Retina (tissue), 1 donor: ENCODE measurements around the gene GCNA.

Experiments used
- DNase-seq: peaks from one replicate; pipeline ENCODE4 v3.0.0-alpha.2; 2016

GCNA gene, protein sequence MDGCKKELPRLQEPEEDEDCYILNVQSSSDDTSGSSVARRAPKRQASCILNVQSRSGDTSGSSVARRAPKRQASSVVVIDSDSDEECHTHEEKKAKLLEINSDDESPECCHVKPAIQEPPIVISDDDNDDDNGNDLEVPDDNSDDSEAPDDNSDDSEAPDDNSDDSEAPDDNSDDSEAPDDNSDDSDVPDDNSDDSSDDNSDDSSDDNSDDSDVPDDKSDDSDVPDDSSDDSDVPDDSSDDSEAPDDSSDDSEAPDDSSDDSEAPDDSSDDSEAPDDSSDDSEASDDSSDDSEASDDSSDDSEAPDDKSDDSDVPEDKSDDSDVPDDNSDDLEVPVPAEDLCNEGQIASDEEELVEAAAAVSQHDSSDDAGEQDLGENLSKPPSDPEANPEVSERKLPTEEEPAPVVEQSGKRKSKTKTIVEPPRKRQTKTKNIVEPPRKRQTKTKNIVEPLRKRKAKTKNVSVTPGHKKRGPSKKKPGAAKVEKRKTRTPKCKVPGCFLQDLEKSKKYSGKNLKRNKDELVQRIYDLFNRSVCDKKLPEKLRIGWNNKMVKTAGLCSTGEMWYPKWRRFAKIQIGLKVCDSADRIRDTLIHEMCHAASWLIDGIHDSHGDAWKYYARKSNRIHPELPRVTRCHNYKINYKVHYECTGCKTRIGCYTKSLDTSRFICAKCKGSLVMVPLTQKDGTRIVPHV

DNA sequence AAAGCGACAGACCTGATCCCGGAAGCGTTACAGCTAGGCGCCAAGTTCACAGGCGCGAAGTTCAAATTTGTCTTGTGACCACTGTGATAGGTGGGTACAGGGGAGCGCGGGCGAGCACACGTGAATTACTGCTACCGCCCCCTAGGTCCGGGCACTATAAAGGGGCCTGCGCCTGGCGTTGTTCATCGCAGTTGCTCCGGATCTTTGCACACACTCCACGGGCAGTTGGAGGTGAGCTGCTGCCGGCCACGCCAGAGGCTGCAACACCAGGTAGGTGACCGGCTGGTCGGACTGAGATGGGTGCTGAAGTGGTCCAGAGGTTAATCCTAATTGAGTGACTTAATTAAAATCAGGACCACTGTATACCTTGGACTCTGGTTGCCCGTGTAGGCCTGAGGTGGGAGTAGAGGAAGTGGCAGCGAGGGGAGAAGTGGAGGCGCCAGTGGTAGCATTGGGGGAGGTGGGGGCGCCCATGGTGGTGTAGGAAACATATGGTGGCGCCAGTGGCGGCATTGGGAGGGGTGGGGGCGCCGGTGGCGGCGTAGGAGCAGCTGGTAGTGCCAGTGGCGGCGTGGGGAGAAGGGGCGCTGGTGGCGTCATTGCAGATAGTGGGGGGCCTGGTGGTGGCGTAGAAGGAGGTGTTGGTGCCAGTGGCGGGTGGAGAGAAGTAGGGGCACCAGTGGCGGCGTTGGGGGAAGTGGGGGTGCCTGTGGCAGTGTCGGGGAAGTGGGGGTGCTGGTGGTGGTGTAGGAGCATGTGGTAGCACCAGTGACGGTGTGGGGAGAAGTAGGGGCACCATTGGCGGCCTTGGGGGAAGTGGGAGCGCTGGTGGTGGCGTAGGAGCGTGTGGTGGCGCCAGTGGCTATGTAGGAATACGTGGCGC, at the start of gene GCNA:
TSS of gene GCNA (plus strand) at position 185 of the 883 bp plus-strand sequence. CDS start 2,385 bp downstream, outside the sequence.
- DNase-seq = no peak

DNA sequence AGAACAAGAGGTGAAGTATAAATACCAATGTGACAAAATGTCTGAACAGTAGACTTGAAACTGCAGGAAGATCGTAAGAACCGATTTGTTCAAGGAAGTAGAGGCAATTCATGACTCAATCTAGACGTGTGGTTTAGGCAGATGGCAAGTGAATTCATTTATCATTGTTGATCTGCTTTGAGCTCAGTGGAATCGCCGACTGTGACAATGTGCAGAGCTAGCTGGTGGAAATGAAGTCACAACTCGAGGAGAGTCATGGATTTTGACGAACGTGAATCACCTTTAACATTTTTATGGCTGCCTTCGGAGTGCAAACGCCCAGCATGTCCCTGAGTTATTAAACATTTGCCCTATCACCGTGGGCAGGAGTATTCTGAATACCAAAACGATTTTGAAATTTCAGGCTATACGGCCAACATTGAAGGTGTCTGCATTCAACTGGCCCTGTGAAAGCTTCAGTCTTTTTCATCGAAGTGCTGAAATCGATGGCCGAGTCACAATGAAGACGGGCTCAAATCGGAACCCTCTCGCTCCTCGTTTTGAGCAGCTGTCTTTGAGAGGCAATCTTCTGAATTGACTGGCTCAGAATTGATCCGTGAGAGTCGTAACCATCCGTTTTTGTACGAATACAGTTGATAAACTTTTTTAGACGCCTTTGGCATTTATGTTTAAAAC, 46.0 kb upstream of the GCNA start:
- DNase-seq = no peak

DNA sequence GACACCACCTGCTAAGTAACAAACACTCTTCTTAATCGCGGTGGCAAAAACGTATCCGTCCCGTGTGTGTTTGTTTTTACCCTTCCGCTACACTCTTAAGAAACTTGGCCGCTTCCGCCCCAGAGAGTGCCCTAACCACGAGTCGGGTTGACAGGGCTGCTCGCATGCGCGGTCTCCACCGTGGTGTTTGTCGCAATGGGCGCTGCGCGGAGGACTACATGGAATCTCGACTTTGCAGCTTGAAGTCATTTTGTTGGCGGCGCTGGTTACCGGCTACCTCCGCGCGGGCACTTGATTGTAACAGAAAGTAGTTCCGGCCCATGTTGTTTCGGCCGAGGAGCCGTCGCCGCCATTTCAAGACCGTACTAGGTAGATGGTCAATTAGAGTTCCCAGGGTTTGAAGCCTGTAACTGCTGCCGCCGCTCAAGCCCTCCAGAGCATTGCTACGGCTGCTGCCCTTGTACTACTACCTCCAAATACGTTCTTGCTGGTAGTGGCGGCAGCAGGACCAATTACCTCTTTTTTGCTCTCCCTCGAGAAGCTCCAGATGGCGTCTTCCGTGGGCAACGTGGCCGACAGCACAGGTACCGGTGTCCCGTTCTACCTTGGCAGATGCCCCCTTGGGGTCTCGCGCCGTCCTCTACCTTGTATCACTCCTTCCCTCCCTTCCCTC, 45.3 kb upstream of the GCNA start, which contains the start of gene OGT:
TSS of gene OGT (plus strand) at position 352 of the 673 bp plus-strand sequence. CDS start at position 548, 196 bp downstream.
- DNase-seq = peak; percentile 92

DNA sequence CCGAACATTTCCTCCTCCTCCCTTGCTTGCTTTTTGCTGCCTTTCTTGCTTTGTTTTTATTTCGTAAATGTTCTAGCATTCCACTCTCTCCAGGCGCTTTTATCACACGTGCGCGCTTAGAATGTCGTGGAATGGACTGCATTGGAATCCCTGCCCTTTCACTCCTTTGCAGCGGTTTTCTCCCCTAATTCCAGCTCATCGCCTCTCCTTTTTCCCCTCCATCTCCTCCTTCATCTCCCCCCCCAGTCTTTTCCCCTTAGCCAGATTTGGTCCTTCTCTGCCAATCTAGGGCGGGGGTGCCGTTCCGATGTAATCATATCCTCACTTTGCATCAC, 44.8 kb upstream of the GCNA start:
- no peak for DNase-seq

DNA sequence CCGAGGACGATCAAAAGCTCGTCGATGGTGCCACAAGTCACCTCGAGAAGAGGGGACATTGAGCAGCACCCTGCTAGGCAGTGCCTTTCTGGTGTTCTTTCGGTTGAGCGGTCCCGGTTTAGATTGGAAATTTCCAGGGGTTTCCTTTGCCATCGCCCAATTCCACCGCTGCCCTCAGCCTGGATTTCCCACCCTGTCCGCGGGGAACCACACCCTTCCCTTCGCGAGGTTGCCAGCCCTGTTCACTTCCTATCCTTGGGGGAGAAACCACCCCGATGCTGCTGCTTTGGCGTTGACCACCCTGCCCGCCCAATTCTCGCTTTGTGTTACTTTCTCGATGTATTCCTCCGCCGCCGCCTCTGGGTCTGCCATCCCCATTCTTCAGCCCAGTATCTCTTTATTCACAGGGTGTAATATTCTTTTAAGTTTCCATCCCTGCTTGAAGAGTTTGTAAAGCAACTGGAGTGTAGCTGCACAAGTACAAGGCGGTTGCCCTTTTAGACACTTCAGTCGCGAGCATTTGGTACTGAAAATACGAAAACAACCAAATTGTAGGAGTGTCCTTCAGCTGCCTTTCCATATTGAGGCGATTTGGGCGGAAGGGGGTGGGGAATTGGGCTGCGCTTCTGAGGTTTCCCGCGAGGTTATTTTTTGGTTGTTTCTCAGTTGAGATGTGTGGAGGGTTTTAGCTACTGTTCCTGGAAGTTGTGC, 44.2 kb upstream of the GCNA start:
- peak; percentile 59 for DNase-seq

DNA sequence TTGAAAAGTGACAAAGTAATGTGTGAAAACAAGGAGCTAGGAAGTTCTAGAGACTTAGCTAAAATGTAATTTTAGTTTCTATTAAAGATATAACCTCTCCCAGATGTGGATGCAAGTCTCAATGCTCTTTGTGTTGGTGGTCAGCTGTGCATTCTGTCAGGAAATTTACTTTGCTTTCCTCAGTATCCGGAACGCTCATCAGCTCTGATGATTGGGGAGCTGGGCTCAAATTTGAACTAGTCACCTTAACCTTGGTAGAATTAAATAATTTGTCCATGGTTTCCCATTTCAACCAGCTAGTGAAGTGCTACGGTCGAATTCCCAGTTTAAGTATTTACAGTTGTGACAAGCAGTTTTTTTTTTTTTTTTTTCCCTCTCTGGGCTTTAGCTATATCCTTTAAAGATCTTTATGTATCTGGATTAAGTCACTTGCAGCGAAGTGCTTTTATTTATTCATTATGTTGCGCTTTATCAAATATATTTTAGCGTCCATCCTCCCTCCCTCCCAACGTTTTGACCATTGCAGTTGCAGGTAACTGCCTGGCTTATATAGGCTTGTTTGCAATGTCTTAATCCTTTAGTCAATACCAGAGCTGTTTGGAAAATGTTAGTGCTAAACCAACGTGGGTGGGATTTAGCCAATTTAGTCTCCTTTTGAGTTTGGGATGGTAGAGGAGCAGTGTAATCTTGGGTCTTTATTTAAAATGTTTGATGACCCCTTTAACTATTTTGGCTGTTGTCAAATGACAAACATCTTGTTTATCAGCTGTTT, 43.3 kb upstream of the GCNA start:
- DNase-seq = peak; percentile 4

DNA sequence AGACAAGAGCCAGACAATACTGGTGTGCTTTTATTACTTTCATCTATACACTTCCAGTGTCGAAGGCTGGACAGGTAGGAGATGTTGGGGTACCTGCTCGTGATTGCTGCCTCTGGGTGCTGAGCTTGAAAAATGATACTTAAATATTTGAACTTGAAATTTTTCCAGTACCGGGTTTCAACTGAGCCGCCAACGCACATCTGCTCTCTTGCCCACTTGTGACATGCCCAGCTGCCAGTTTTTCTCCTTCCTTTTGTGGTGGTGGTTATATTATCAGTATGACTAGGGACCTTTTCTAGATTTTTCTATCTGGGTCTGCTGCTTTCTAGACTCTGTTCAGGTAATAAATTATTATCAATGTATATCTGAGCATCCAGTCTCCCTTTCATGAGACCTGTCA, 42.0 kb upstream of the GCNA start:
- no peak for DNase-seq

DNA sequence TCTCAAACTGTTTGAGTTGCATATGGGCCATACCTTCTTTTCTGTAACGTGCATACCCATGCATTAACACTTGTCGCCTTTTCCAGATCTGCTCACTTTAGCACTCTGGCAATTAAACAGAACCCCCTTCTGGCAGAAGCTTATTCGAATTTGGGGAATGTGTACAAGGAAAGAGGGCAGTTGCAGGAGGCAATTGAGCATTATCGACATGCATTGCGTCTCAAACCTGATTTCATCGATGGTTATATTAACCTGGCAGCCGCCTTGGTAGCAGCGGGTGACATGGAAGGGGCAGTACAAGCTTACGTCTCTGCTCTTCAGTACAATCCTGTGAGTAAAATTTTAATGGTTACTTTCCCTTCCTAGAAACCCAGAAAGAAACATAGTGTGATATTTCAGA, 40.5 kb upstream of the GCNA start:
- DNase-seq = no peak

DNA sequence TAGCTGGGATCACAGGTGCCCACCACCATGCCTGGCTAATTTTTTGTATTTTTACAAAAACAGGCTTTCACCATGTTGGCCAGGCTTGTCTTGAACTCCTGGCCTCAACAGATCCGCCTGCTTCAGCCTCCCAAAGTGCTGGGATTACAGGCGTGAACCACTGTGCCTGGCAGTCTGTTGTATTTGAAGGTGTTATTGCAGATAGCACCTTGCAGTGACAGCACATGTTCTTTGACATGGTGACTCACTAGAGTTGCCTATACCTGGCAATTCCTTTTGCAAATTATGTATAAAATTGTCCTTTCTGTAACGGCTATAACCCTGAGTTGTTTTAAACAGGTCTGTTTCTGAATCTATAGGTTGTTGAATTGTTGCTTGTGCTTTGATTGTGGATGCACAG, 37.4 kb upstream of the GCNA start:
- DNase-seq = no peak

DNA sequence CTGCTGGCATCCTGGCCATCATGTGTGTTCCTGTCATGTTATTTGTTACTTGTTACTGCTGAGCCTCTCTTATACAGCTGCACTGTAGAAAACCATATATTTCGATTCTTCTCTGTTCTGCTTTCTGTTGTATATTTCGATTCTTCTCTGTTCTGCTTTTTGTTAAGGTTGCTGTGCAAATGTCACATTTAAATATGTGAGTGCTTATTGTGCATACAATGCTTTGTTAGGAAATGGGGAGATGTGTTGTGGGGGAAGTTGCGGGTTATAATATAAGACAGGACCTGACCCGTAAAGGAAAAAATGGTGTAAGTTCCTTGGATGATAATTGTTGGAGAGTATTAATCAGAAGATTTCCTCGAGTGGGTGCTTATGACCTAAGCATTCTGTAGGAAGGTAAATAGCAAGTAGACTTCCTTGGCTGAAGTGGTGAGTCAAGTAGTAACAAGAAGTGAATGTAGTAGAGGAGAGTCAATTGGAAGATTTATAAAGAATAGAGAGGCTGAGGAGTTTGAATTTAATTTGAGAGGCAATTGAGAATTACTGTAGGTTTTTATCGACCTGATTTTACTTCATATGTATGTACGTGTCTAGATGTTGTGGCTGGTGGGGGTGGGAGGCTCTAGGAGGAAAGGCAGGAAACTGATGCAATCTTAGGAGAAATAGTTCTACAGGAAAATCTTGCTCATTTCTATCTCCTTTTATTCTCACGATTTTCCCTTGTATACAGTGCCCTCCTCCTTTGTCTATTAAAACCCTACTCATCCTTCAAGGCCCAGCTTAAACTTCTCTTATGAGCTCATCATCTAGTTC, 36.8 kb upstream of the GCNA start:
- no peak for DNase-seq

DNA sequence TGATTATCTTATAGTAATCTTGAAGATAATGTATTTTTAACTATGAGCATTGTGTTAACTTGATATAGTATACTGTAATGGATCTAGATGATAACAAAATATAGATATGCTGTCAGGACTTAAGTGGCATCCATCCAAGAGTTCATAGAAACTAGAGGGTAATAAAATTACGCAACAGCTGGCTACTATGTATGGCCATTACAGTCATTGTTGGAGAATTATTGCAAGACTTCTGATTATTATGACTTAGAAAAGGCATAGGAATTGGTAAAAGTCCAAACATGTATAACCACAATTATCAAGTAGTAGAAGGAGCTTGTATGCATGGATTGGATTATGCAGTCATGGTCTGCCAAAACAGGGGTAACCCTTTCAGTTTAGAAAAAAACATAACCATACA, 35.8 kb upstream of the GCNA start:
- DNase-seq = no peak

DNA sequence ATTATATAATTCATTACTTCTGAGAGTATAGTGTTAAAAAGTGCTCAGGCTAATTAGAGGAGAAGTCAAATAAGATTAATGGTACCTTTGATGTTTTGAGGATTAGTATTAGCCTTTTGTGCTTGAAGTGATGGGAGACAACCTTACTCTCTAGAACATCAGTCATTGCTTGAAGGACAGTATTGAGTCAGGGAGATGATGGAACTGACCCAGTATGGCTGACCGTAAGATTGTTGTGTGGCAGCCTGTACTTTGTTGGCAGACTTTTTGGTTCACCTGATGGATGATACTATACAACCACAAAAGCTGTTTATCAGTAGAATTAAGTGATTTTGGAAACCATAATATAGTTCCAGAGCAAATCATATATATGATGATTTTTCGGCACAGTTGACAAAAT, 35.4 kb upstream of the GCNA start:
- DNase-seq = no peak

DNA sequence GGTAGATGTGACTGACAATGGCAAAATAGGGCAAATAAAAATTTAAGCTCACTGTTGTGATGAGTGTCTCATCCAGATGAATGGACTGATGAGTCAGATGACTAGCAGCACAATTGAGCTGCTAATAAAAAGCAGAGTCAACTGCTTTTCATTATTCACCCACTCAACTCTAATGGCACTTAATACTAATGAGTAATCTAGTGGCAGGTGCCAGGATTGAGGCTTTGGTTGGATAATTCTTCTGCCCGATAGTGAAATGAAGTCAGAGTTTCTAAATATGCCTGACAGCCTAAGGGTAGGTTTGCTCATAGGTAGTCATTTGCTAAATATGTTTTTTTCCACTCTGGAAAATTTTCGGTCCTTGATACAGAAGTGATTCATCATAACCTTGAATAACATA, 34.9 kb upstream of the GCNA start:
- DNase-seq = no peak

DNA sequence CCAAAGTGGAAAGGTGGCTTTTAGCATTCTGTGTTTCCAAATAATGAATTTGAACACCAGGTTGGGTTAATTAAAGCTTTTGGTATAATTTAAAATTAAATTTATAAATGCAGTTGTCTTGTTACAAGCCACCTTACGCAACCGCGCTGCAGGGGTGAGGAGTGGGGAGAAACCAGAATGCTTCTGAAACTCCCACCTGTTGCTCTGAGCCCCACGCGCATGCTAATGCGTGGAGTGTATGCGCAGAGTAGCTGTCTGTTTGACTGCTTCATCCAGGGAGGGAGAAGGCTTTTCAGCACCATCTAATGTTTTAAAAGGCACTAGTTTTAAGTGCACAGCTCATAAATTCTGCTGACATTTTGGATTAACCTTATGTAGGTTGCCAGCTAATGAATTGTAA, 32.9 kb upstream of the GCNA start:
- DNase-seq = no peak

DNA sequence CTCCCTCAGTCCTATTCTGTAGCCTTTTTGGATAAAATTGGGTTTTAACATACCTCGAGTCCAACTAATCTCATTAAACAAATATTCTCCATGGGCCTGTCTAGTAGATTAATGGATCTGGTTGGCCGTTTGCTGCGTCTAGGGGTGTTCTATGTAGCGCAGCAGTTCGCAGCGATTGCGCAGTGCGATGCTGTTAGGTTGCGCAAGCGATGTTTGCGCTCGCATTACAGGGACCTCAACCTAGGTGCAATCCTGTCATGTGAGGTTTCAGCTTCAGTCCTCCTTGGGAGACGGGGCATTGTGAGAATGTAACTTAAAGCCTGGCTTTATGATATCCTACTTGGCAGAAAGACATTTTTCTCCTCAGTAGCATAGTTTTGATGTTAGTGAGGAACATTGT, 31.4 kb upstream of the GCNA start:
- no peak for DNase-seq

DNA sequence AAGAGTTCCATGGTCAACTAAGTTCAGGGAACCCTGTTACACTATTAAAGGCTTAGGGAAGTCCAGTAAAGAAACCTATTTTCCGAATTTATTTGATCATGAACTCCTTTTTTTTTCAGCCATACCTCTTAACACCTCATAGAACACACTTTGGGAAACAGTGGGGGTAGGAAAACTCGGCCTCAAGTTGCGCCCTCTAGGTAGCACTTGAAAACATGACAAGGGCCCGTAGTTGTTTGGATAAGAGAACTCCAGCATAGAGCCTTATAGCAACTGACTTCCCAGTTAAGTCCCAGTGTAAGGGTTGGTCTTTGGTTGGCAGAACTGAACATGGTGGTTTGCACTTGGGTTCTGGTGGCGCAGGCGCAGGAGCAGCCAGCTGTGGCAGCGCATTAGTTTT, 30.9 kb upstream of the GCNA start:
- no peak for DNase-seq

DNA sequence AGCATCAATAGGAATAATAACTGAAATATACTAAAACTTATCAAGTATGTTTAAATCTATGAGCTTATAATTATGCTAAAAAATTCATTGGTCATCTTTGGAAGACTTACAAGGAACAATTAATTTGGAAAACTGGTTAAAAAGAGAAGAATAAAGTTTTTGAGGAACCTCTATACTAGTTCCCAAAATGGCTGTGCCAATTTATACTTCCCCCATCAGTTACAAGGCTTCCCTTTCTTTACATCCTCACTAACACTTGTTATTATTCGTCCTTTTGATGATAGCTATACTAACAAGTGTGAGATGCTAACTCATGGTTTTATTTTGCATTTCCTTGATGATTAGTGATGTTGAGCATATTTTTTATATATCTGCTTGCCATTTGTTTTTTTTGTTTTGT, 28.3 kb upstream of the GCNA start:
- DNase-seq = no peak

DNA sequence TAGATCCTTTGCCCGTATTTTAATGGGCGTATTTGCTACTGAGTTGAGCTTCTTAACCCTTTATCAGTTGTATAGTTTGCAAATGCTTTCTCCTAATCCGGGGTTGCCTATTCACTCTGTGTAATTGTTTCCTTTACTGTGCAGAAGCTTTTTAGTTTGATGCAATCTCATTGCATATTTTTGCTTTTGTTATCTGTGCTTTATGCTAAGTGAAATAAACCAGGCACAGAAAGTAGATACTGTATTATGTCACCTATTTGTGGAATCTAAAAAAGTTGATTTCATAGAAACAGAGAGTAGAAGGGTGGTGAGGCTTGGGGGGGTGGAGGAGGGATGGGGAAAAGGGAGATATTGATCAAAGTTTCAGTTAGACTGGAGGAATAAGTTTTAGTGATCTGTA, 27.7 kb upstream of the GCNA start:
- DNase-seq = no peak

DNA sequence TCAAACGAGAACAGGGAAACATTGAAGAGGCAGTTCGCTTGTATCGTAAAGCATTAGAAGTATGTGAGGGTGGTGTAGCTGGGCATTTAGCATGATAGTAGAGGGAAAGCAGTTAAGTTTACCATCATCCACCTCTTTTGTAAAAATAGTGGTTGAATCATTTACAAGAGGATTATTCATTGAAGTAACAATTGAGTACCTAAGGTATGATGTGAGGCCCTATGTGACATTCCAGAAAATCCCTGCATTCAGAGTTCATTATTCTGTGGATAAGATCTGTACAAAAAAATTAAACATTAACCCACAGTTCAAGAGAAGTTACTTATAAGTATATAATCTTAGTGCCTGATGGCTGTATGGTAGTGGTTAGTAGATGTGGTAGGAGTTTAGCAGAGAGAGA, 22.2 kb upstream of the GCNA start:
- DNase-seq = no peak

DNA sequence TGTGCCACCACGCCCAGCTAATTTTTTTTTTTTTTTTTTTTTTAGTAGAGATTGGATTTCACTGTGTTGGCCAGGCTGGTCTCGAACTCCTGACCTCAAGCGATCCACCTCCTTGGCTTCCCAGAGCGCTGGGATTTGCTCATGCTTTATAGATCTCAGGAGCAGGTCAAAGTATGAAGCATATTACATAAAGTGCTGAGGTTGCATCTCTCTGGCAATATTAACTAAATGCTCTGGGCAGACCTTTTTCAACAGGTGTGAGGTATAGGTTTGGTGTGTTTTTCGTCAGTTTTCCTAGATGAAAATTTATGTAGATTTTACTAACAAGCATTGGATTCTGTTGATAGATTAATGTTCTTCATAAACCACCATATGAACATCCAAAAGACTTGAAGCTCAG, 19.3 kb upstream of the GCNA start:
- no peak for DNase-seq
